OCI-LY7 (cell line): ENCODE results near the gene SERGEF. TPM values are rescaled to one million over a fixed set of nuclear protein-coding genes. Genes with fewer than 3 reads are reported as not detected.

Experiments
- BruUV-seq: library from RNA; stranded (reverse); fragments of 400-500 nt; replicated peaks from 2 replicates; lab custom pipeline; 2021; lab: Mats Ljungman, UMichigan
- CTCF ChIA-PET: fragments of 300-600 bp; sonication (Branson Sonifier 250); formaldehyde crosslinking; loops from one replicate; lab custom pipeline; 2022; ENCODE audit warnings: antibody characterized with exemption; ENCODE audit not compliant: unreplicated experiment; lab: Charles Lee
- POLR2A ChIA-PET: fragments of 300-600 bp; sonication (Branson Sonifier 250); formaldehyde crosslinking; loops from one replicate; lab custom pipeline; 2022; ENCODE audit warnings: antibody characterized with exemption; lab: Charles Lee
- DNase-seq: peaks from one replicate; pipeline ENCODE4 v3.0.0-alpha.2; 2015; ENCODE audit warnings: low spot score
- H2AFZ ChIP-seq: fragments of 200-600 bp; sonication (generic), shearing (Covaris generic); 2 replicates; pipeline ENCODE4 v1.6.1; 2014; ENCODE audit warnings: mild to moderate bottlenecking, antibody characterized with exemption, low read length, moderate library complexity
- H3K27ac ChIP-seq: fragments of 200-600 bp; sonication (generic); 2 replicates; pipeline ENCODE4 v1.5.1; 2014; ENCODE audit warnings: mixed run types, low read depth, mild to moderate bottlenecking, moderate library complexity, low read length, inconsistent platforms; ENCODE audit not compliant: poor library complexity, severe bottlenecking
- H3K36me3 ChIP-seq: fragments of 200-600 bp; sonication (generic); 2 replicates; pipeline ENCODE4 v1.6.1; 2014; ENCODE audit warnings: mild to moderate bottlenecking, antibody characterized with exemption, low read length, moderate library complexity, mixed read lengths; ENCODE audit not compliant: insufficient read depth
- H3K4me1 ChIP-seq: fragments of 200-600 bp; sonication (generic); 2 replicates; pipeline ENCODE4 v1.5.1; 2014; ENCODE audit warnings: mild to moderate bottlenecking, low read length; ENCODE audit not compliant: insufficient read depth, poor library complexity, severe bottlenecking
- H3K4me2 ChIP-seq: fragments of 200-600 bp; sonication (generic); 2 replicates; pipeline ENCODE4 v1.6.1; 2014; ENCODE audit warnings: mild to moderate bottlenecking, low read length
- H3K4me3 ChIP-seq: fragments of 200-600 bp; sonication (generic); 2 replicates; pipeline ENCODE4 v1.5.1; 2014; ENCODE audit warnings: mild to moderate bottlenecking, low read depth, low read length; ENCODE audit not compliant: poor library complexity, severe bottlenecking
- H3K79me2 ChIP-seq: fragments of 200-600 bp; sonication (generic); 2 replicates; pipeline ENCODE4 v1.6.1; 2016; ENCODE audit warnings: low read depth, mild to moderate bottlenecking, low read length, moderate library complexity, mixed read lengths; ENCODE audit not compliant: insufficient read depth
- H3K9me2 ChIP-seq: fragments of 200-600 bp; sonication (generic); 2 replicates; pipeline ENCODE4 v1.6.1; 2016; ENCODE audit warnings: mild to moderate bottlenecking, low read length, mixed read lengths; ENCODE audit not compliant: insufficient read depth
- H3K9me3 ChIP-seq: fragments of 200-600 bp; sonication (generic); 2 replicates; pipeline ENCODE4 v1.6.1; 2014; ENCODE audit warnings: mild to moderate bottlenecking, mixed run types, low read length, mixed read lengths
- H4K20me1 ChIP-seq: fragments of 200-600 bp; sonication (generic); 2 replicates; pipeline ENCODE4 v1.6.1; 2014; ENCODE audit warnings: mild to moderate bottlenecking, antibody characterized with exemption, low read length, moderate library complexity, mixed read lengths; ENCODE audit not compliant: insufficient read depth
- CTCF ChIP-seq: fragments of 200-600 bp; sonication (generic); conservative IDR thresholded peaks from 2 replicates; pipeline ENCODE4 v1.5.1; 2014; ENCODE audit warnings: mild to moderate bottlenecking, antibody characterized with exemption, low read length, moderate library complexity, mixed read lengths
- EZH2phosphoT487 ChIP-seq: fragments of 200-600 bp; sonication (generic); IDR thresholded peaks from 2 replicates; pipeline ENCODE4 v1.6.1; 2018; ENCODE audit warnings: low read depth, borderline replicate concordance, mild to moderate bottlenecking, mixed run types, antibody characterized with exemption, low read length, moderate library complexity, mixed read lengths
- intact Hi-C: fragments of 100-400 bp; cut with micrococcal nuclease; formaldehyde crosslinking; loops from one replicate; pipeline ENCODE4 v1.10.0; 2022; ENCODE audit not compliant: unreplicated experiment
- total RNA-seq, 2 experiments: library from RNA; depleted of rRNA in 1 of 2; stranded (reverse); fragments of >200 nt in 1 of 2; shearing (Covaris generic) in 1 of 2; gene quantifications; 2 replicates each; pipeline ENCODE4 v1.2.3, GENCODE V29; 2014 to 2022

SERGEF gene
- total RNA-seq, 2 experiments from 2014 or later, result 35.4 to 42.2 TPM

- intact Hi-C loops, result no loop called here
- no TSS peak for BruUV-seq
- Histone ChIP-seq H2AFZ (no peak overlapping the region), H3K4me2 (no peak overlapping the region), H3K4me3 (no peak overlapping the region), H3K9me3 (no peaks in the 10 kb centered on the region), H3K4me1 (no peaks in the 10 kb centered on the region), H4K20me1 (no peaks in the 10 kb centered on the region), H3K36me3 (no peaks in the 10 kb centered on the region), H3K79me2 (no peaks in the 10 kb centered on the region), H3K9me2 (no peaks in the 10 kb centered on the region), H3K27ac (no peak overlapping the region)
- no peak for DNase-seq
- CTCF ChIA-PET, result no interaction called here
- POLR2A ChIA-PET, result interaction anchor here (0.7 to 1.7 kb wide), 2 partner anchors 11 to 185 kb away, joined by 4 to 5 read pairs; no protein-coding TSS in a partner anchor
- TF ChIP-seq CTCF, result no peak
- TF ChIP-seq EZH2phosphoT487, result no peak
Measured at GRCh38 chr11:17801166-17801565, 211.7 kb downstream of the SERGEF start.

- POLR2A ChIA-PET, result no interaction called here
- CTCF ChIA-PET, result no interaction called here
Measured at GRCh38 chr11:17799147-17799546, 213.7 kb downstream of the SERGEF start.

More at GRCh38 chr11:17799147-17799546, 213.7 kb downstream of the SERGEF start:
- Histone ChIP-seq H3K36me3 (no peaks in the 10 kb centered on the region), H3K9me2 (no peaks in the 10 kb centered on the region), H3K27ac (no peak overlapping the region), H4K20me1 (no peaks in the 10 kb centered on the region), H2AFZ (no peak overlapping the region), H3K79me2 (no peaks in the 10 kb centered on the region), H3K9me3 (no peaks in the 10 kb centered on the region), H3K4me3 (no peak overlapping the region), H3K4me2 (no peak overlapping the region), H3K4me1 (no peaks in the 10 kb centered on the region)
- TF ChIP-seq CTCF (no peak), EZH2phosphoT487 (no peak)
- no peak for DNase-seq
- intact Hi-C loops, result no loop called here
- BruUV-seq, result no TSS peak
